ENCODE data around the gene VPS13C. TPM values are rescaled to one million over a fixed set of nuclear protein-coding genes. Genes with fewer than 3 reads are reported as not detected.

The VPS13C gene, protein sequence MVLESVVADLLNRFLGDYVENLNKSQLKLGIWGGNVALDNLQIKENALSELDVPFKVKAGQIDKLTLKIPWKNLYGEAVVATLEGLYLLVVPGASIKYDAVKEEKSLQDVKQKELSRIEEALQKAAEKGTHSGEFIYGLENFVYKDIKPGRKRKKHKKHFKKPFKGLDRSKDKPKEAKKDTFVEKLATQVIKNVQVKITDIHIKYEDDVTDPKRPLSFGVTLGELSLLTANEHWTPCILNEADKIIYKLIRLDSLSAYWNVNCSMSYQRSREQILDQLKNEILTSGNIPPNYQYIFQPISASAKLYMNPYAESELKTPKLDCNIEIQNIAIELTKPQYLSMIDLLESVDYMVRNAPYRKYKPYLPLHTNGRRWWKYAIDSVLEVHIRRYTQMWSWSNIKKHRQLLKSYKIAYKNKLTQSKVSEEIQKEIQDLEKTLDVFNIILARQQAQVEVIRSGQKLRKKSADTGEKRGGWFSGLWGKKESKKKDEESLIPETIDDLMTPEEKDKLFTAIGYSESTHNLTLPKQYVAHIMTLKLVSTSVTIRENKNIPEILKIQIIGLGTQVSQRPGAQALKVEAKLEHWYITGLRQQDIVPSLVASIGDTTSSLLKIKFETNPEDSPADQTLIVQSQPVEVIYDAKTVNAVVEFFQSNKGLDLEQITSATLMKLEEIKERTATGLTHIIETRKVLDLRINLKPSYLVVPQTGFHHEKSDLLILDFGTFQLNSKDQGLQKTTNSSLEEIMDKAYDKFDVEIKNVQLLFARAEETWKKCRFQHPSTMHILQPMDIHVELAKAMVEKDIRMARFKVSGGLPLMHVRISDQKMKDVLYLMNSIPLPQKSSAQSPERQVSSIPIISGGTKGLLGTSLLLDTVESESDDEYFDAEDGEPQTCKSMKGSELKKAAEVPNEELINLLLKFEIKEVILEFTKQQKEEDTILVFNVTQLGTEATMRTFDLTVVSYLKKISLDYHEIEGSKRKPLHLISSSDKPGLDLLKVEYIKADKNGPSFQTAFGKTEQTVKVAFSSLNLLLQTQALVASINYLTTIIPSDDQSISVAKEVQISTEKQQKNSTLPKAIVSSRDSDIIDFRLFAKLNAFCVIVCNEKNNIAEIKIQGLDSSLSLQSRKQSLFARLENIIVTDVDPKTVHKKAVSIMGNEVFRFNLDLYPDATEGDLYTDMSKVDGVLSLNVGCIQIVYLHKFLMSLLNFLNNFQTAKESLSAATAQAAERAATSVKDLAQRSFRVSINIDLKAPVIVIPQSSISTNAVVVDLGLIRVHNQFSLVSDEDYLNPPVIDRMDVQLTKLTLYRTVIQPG (N-terminal part only)
- 31.9 and 51.6 TPM in 2 replicates for total RNA-seq (ENCODE audit: low replicate concordance)

DNA sequence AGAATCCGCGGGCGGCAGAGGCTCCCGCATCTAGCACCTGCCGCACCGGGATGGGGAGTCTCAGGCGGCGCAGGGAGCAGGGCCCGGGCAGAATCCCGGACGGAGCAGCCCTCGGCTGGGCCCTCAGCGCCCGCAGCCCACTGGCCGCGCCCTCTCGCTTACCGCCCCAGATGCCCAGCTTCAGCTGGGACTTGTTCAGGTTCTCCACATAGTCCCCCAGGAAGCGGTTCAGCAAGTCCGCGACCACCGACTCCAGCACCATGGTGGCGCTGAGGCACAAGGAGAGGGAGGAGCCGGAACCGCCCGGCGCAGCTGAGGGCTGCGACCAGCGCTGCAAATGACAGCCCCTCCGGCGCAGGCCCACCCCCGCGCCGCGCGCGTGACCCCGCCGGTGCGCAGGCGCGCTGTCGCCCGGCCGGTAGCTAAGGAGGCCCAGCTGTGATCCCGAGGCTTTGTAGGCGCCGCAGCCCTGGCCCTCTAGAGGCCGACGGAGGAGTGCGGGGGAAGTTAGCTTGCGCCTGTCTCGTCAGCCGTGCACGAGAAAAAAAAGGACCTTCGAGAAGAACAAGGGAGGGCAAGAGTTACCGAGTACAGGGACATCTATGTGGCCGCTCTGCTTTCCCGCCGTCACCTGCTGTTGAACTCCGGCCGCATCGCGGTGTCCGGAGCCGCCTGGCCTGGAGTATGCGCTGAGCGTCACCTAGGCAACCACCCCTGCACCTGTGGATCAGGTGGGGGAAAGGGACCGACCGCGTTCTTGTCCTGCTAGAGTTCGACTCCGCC, at the start of gene VPS13C:
Gene VPS13C (minus strand): TSS at position 335 of the 783 bp plus-strand sequence. CDS start 73 bp downstream, at position 262.
- DNase-seq (ENCODE audit: low spot score), result peak; percentile 97
- peak within 1 kb of the TSS; percentile 77 for H3K4me3 ChIP-seq

DNA sequence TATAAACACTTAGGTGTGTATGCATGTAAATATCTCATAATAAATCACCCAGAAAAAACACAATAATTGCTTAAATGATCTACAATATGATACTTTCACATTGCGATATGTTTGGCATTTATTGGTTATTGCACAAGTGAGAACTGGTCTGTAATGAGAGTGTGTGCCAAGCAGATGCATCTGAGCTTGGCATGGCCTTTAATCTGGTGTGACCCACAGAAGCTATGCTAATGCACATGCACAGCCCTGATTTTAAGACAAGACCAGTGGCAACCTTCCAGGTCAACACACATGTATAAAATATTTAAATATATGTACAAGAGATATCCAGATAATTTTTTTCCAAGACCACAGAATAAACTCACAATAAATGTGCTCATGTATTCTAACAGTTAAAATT, 49.2 kb upstream of the VPS13C start:
- no peak overlapping the region for H3K4me3 Mint-ChIP-seq

More for the DNA sequence above, at the start of gene VPS13C:
- Mint-ChIP-seq H3K27ac (peak within 1 kb of the TSS; percentile 57), H3K4me1 (peaks cover 17% of the 10 kb centered on the region), H3K9me3 (no peaks in the 10 kb centered on the region), H3K36me3 (peaks cover 4% of the 10 kb centered on the region), H3K4me3 (peak within 1 kb of the TSS; percentile 96), H3K27me3 (ENCODE audit: insufficient read depth, low read depth) (peaks cover 42% of the 10 kb centered on the region)
- H4K20me1 ChIP-seq (ENCODE audit: low read depth), result peaks cover 6% of the 10 kb centered on the region
- H3K27me3 ChIP-seq, result peaks cover 49% of the 10 kb centered on the region
- no peak for TF ChIP-seq EZH2 (IDR thresholded peaks at IDR 0.05)
- peak; percentile 24 for TF ChIP-seq EZH2phosphoT487 (IDR thresholded peaks at IDR 0.05)
- TF ChIP-seq, protein P1, sequence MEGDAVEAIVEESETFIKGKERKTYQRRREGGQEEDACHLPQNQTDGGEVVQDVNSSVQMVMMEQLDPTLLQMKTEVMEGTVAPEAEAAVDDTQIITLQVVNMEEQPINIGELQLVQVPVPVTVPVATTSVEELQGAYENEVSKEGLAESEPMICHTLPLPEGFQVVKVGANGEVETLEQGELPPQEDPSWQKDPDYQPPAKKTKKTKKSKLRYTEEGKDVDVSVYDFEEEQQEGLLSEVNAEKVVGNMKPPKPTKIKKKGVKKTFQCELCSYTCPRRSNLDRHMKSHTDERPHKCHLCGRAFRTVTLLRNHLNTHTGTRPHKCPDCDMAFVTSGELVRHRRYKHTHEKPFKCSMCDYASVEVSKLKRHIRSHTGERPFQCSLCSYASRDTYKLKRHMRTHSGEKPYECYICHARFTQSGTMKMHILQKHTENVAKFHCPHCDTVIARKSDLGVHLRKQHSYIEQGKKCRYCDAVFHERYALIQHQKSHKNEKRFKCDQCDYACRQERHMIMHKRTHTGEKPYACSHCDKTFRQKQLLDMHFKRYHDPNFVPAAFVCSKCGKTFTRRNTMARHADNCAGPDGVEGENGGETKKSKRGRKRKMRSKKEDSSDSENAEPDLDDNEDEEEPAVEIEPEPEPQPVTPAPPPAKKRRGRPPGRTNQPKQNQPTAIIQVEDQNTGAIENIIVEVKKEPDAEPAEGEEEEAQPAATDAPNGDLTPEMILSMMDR (IDR thresholded peaks at IDR 0.05), result peak; percentile 80
- H3K9me3 ChIP-seq (ENCODE audit: low read depth), result no peaks in the 10 kb centered on the region
- peak within 1 kb of the TSS; percentile 94 for H2AFZ ChIP-seq (replicated peaks)
- peaks cover 32% of the 10 kb centered on the region for H3K79me2 ChIP-seq (ENCODE audit: low read depth)
- H3K27ac ChIP-seq, result no peak within 1 kb of the TSS
- H3K36me3 ChIP-seq, result no peaks in the 10 kb centered on the region
- peak within 1 kb of the TSS; percentile 10 for H3K9ac ChIP-seq
- no peaks in the 10 kb centered on the region for H3K4me1 ChIP-seq
- peak within 1 kb of the TSS; percentile 88 for H3K4me2 ChIP-seq
- peaks cover 14% of the 10 kb centered on the region for H3F3A ChIP-seq (ENCODE audit: low read depth)

More for the DNA sequence above, 49.2 kb upstream of the VPS13C start:
- no peaks in the 10 kb centered on the region for H3F3A ChIP-seq (ENCODE audit: low read depth)
- no peaks in the 10 kb centered on the region for H3K36me3 Mint-ChIP-seq
- no peaks in the 10 kb centered on the region for H3K9me3 ChIP-seq (ENCODE audit: low read depth)
- no peaks in the 10 kb centered on the region for H3K79me2 ChIP-seq (ENCODE audit: low read depth)
- H3K4me1 ChIP-seq, result no peaks in the 10 kb centered on the region
- no peak overlapping the region for H3K27ac Mint-ChIP-seq
- no peak overlapping the region for H3K4me3 ChIP-seq
- H3K4me2 ChIP-seq, result no peak overlapping the region
- no peak overlapping the region for H3K9ac ChIP-seq
- TF ChIP-seq, protein P1 (IDR thresholded peaks at IDR 0.05), result no peak
- no peak for TF ChIP-seq EZH2 (IDR thresholded peaks at IDR 0.05)
- TF ChIP-seq EZH2phosphoT487 (IDR thresholded peaks at IDR 0.05), result no peak
- no peak overlapping the region for H2AFZ ChIP-seq (replicated peaks)
- no peaks in the 10 kb centered on the region for H3K36me3 ChIP-seq
- H4K20me1 ChIP-seq (ENCODE audit: low read depth), result no peaks in the 10 kb centered on the region
- H3K4me1 Mint-ChIP-seq, result peaks cover 2% of the 10 kb centered on the region
- H3K9me3 Mint-ChIP-seq, result no peaks in the 10 kb centered on the region
- no peak overlapping the region for H3K27ac ChIP-seq
- H3K27me3 Mint-ChIP-seq (ENCODE audit: insufficient read depth, low read depth), result peaks cover 3% of the 10 kb centered on the region
- DNase-seq (ENCODE audit: low spot score), result no peak
- no peaks in the 10 kb centered on the region for H3K27me3 ChIP-seq

All from neural progenitor cell (in vitro differentiated cells).